Osteocyte (in vitro differentiated cells): Measurements from ENCODE around the gene SLC23A1. TPM values are rescaled to one million over a fixed set of nuclear protein-coding genes. Genes with fewer than 3 reads are reported as not detected.

Experiments
- DNase-seq: peaks from one replicate; pipeline ENCODE4 v3.0.0; 2021; ENCODE audit warnings: mixed read lengths; ENCODE audit not compliant: unreplicated experiment; ENCODE audit errors: extremely low spot score
- H3K27ac Mint-ChIP-seq: one replicate; pipeline ENCODE4 v1.8.0; 2021; ENCODE audit warnings: mild to moderate bottlenecking, mixed read lengths; ENCODE audit not compliant: unreplicated experiment
- H3K27me3 Mint-ChIP-seq: one replicate; pipeline ENCODE4 v1.8.0; 2021; ENCODE audit warnings: mixed read lengths; ENCODE audit not compliant: unreplicated experiment
- H3K36me3 Mint-ChIP-seq: one replicate; pipeline ENCODE4 v1.8.0; 2021; ENCODE audit warnings: mixed read lengths; ENCODE audit not compliant: unreplicated experiment
- H3K4me1 Mint-ChIP-seq: one replicate; pipeline ENCODE4 v1.8.0; 2021; ENCODE audit warnings: mixed read lengths; ENCODE audit not compliant: unreplicated experiment
- H3K4me3 Mint-ChIP-seq: one replicate; pipeline ENCODE4 v1.8.0; 2021; ENCODE audit warnings: mild to moderate bottlenecking, moderate library complexity, mixed read lengths; ENCODE audit not compliant: unreplicated experiment
- H3K9me3 Mint-ChIP-seq: one replicate; pipeline ENCODE4 v1.8.0; 2021; ENCODE audit warnings: mixed read lengths; ENCODE audit not compliant: unreplicated experiment
- total RNA-seq: library from RNA; stranded (reverse); gene quantifications from 2 replicates; pipeline ENCODE4 v1.2.1, GENCODE V29; 2021
- TF ChIP-seq, protein P1 (sequence below): fragments of 200-600 bp; sonication (generic); IDR thresholded peaks from 2 replicates; pipeline ENCODE4 v1.5.0; 2021; ENCODE audit warnings: antibody characterized with exemption, mild to moderate bottlenecking, moderate library complexity

Gene SLC23A1
- total RNA-seq, 1 donor from 2014 or later = not detected

DNA sequence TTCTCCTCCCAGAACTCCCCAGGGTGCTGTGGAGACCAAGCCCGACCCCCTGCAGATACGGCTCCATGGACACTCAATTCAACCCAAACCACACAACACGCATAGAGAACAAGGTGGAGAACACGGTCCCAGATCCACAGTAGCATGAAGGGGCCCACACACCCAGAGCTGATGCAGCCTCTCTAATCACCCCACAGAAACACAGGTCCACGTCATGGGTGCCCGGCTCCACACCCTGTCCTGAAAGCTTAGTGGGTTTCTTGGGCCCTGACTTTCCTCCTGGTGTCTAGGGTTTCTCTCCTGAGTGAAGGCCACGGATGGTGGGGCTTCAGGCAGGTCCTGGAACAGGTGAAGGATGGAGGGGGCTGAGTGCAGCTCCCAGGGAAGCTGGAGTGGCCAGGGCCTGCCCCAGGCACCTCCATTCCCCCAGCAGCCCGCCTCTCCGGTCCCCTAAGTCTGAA lies 1.5 kb upstream of the SLC23A1 start:
- H3K27ac Mint-ChIP-seq = no peak overlapping the region
- H3K36me3 Mint-ChIP-seq = no peaks in the 10 kb centered on the region
- no peaks in the 10 kb centered on the region for H3K27me3 Mint-ChIP-seq
- TF ChIP-seq, protein P1, sequence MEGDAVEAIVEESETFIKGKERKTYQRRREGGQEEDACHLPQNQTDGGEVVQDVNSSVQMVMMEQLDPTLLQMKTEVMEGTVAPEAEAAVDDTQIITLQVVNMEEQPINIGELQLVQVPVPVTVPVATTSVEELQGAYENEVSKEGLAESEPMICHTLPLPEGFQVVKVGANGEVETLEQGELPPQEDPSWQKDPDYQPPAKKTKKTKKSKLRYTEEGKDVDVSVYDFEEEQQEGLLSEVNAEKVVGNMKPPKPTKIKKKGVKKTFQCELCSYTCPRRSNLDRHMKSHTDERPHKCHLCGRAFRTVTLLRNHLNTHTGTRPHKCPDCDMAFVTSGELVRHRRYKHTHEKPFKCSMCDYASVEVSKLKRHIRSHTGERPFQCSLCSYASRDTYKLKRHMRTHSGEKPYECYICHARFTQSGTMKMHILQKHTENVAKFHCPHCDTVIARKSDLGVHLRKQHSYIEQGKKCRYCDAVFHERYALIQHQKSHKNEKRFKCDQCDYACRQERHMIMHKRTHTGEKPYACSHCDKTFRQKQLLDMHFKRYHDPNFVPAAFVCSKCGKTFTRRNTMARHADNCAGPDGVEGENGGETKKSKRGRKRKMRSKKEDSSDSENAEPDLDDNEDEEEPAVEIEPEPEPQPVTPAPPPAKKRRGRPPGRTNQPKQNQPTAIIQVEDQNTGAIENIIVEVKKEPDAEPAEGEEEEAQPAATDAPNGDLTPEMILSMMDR = no peak
- no peak overlapping the region for H3K4me3 Mint-ChIP-seq
- peaks cover 12% of the 10 kb centered on the region for H3K4me1 Mint-ChIP-seq
- H3K9me3 Mint-ChIP-seq = no peaks in the 10 kb centered on the region
- no peak for DNase-seq

DNA sequence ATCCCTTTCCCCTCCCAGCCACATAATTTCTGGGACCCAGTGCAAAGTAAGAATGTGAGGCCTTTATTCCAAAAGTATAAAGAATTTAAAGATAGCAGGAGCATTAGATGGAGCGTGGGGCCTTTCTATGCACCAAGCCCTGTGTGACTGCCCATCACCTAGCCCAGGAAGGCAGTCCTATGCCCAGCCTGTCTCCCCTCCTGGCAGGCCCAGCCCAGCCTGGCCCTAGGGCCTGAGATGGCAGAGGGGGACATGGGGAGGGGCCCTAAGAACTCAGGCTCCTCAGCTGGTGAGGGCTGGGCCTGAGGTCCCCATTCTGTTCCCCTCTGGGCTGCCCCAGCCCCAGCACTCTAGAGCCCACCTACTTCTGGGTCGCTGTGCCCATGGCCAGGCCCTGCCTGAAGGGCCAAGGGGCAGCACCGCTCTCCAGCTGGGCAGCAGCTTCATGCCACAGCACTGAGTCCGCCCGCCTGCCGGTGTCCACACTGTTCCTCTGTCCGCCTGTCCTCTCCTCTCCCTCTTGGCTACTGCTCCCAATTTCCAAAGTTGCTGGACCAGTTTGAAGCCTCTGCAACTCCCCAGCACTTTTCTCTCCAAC lies 995 bp upstream of the SLC23A1 start:
- Mint-ChIP-seq H3K4me3 (no peak overlapping the region), H3K27me3 (no peaks in the 10 kb centered on the region), H3K9me3 (no peaks in the 10 kb centered on the region), H3K4me1 (peaks cover 12% of the 10 kb centered on the region), H3K27ac (no peak overlapping the region), H3K36me3 (no peaks in the 10 kb centered on the region)
- DNase-seq = no peak
- TF ChIP-seq, protein P1 = no peak

DNA sequence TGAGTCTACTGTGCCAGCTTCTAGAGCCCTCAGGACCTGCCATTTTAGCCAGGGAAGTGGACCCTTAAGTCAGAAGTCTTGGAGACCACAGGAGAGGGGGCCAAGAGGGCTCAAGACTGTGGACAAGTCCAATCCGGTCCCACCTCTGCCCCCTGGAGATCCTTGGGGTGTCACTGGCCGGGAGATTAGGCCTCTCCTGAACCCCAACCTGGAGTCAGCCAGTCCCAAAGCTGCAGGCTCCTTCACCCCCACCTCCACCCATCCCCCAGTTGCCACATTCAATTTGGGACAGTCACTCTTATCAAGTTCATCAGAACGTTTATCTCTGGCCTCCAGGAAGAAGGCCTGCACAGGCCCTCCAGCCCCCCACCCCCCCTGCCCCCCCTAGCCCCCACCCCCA lies 290 bp downstream of the SLC23A1 start:
- H3K27me3 Mint-ChIP-seq = no peaks in the 10 kb centered on the region
- no peaks in the 10 kb centered on the region for H3K9me3 Mint-ChIP-seq
- H3K4me3 Mint-ChIP-seq = no peak overlapping the region
- no peak for DNase-seq
- peaks cover 8% of the 10 kb centered on the region for H3K4me1 Mint-ChIP-seq
- H3K27ac Mint-ChIP-seq = no peak overlapping the region
- H3K36me3 Mint-ChIP-seq = no peaks in the 10 kb centered on the region
- TF ChIP-seq, protein P1 = no peak

DNA sequence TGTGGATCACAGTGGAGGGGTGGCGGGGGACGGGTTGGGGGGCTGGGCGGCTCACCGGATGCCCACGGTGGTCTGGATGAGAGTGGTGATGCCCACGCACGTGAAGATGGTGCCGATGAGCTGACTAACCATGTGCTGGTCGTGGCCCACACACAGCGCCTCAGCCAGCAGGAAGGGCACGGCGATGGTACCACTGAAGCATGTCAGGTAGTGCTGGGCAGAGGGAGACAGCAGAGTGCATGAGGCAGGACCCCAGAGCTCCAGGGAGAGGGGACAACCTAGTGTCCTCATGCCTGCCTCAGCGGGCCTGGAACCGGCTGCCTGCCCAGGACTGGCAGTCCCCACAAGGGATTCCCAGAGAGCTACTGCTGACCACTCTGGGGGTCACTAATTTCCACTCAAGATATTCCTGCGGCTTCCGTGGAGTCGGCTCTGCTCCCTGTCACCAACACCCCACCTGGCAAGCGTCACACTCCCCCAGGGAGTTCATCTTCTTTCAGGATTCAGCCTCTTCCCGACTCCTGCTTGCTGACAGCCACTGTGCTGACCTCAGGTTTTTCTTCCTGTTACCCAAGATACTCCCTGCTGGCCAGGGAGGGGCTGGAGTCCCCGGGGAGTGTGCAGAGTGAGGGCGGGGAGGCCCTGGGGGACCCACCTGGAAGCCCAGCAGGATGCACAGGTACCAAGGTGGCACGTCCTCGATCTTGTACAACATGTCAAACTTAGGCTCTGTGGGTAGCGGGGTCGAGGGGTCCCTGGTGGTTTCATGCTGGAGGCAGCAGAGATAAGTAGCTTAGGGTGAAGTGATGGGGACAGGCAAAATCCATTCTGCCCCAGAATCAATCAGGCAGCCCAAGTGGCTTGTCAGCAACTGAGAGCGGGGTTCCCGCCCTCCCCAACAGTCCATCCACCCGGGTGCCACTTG lies 998 bp downstream of the SLC23A1 start:
- DNase-seq = no peak
- no peaks in the 10 kb centered on the region for H3K36me3 Mint-ChIP-seq
- H3K4me3 Mint-ChIP-seq = no peak overlapping the region
- TF ChIP-seq, protein P1 = no peak
- H3K27ac Mint-ChIP-seq = no peak overlapping the region
- H3K4me1 Mint-ChIP-seq = peaks cover 8% of the 10 kb centered on the region
- H3K9me3 Mint-ChIP-seq = no peaks in the 10 kb centered on the region
- H3K27me3 Mint-ChIP-seq = no peaks in the 10 kb centered on the region
